Vagina (tissue), 2 donors: ENCODE data around the gene CENPS.

Experiments
- POLR2A ChIP-seq, 2 donors: fragments of 450-650 bp; IDR thresholded peaks; one replicate each; pipeline ENCODE4 v1.6.1; 2017; ENCODE audit warnings: antibody characterized with exemption in 2 of 2, mild to moderate bottlenecking in 2 of 2, moderate library complexity in 2 of 2
- TF ChIP-seq, protein P1 (sequence below), 3 experiments: fragments of 450-650 bp in 2 of 3; fragments of 200-600 bp in 1 of 3; sonication (generic) in 1 of 3; IDR thresholded peaks; one replicate each; pipeline ENCODE4 v1.5.1; 2017 to 2019; ENCODE audit warnings: antibody characterized with exemption in 3 of 3, mild to moderate bottlenecking in 2 of 3, moderate library complexity in 2 of 3

DNA sequence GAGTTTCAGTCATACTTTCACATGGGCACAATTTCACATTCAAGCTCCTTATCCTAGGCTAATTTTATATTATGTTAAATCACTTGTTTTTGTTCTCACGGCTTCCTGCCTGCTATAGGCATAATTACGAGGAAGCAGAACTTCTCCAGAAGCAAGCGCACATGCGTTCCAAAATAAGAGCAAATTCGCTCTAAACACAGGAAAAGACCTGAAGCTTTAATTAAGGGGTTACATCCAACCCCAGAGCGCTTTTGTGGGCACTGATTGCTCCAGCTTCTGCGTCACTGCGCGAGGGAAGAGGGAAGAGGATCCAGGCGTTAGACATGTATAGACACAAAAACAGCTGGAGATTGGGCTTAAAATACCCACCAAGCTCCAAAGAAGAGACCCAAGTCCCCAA is 19.5 kb downstream of the CENPS start, which contains the start of gene CORT:
- TF ChIP-seq POLR2A (IDR thresholded peaks at IDR 0.05) = no peak
- TF ChIP-seq, protein P1, sequence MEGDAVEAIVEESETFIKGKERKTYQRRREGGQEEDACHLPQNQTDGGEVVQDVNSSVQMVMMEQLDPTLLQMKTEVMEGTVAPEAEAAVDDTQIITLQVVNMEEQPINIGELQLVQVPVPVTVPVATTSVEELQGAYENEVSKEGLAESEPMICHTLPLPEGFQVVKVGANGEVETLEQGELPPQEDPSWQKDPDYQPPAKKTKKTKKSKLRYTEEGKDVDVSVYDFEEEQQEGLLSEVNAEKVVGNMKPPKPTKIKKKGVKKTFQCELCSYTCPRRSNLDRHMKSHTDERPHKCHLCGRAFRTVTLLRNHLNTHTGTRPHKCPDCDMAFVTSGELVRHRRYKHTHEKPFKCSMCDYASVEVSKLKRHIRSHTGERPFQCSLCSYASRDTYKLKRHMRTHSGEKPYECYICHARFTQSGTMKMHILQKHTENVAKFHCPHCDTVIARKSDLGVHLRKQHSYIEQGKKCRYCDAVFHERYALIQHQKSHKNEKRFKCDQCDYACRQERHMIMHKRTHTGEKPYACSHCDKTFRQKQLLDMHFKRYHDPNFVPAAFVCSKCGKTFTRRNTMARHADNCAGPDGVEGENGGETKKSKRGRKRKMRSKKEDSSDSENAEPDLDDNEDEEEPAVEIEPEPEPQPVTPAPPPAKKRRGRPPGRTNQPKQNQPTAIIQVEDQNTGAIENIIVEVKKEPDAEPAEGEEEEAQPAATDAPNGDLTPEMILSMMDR (IDR thresholded peaks at IDR 0.05) = no peak
